ENCODE data around the gene TUBA4B.

The TUBA4B gene

DNA sequence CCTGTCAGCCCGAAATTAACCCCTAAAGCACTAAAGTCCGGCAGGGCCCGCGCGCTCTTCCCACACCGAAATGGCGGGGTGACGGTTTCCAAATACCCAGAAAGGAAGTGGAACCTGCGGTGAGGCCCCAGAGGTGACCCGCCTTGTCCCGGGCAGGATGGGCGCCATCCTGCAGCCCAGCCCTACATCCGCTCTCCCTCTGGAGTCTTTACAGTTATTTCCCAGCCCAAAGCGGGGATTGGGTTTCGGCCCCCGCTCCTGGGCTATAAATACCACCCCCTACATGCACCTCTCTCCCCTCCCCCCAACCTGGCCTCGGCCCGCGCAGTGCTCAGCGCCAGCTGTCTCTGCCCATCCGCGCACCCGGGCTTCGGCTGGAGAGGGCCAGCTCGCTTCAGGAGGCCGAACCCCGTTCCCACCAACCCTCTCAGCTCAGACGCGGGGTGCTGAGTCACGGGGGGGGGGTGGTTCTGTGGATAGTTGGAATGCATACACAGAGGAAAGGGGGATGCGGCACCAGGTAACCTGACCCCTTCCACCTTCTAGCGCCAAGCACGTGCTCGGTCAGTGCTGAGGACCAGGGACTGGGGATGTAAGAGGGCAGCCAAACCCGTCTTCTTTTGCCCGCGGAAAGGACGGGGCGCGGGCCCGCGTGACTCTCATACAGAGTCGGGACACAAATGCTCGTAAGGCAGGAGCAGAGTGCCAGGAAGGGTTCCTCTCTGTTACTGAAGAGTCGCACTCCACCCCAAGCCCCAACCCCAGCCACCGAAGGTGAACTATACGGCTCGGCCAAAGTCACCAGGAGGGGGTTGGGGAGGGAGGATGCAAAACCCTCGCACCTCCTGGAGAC is at the start of gene TUBA4B:
TUBA4B (plus strand) TSS at position 344 of the 853 bp plus-strand sequence; CDS start at position 509, 165 bp downstream.
- peak; percentile 51 for DNase-seq

DNA sequence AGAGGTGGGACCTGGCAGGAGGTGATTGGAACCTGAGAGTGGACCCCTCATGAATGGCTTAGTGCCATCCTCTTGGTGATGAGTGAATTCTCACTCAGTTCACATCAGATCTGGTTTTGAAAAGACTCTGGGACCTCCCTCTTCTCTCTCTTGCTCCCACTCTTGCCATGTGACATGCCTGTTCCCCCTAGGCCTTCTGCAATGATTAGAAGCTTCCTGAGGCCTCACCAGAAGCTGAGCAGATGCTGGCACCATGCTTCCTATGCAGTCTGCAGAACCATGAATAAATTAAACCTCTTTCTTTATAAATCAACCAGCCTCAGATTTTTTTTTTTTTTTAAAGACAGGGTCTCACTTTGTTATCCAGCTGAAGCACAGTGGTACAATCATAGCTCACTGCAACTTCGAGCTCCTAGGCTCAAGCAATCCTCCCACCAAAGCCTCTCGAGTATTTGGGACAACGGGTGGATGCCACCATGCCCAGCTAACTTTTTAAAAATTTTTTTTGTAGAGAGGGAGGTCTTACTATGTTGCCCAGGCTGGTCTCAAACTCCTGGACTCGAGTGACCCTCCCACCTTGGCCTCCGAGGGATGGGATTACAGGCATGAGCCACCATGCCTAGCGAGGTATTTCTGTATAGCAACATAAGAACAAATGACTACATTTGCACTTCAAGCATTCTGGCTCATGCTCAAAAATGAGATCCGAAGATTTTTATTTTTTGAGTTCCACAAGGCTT is 48.4 kb upstream of the TUBA4B start:
- DNase-seq, result no peak

DNA sequence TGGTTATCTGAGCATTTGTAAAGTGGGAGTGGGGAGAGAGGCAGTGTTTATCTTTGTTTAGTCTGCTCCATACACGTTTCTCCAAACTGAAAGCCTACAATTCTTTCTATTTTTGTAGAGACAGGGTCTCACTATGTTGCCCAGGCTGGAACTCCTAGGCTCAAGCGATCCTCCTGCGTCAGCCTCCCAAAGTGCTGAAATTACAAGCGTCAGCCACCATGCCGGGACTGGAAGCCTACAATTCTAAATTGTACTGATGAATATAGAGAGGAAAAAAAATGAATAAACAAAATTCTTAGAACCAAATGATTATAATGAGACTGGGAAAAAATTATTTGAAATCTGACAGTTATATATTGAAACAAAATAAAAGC is 47.9 kb upstream of the TUBA4B start:
- DNase-seq, result no peak

DNA sequence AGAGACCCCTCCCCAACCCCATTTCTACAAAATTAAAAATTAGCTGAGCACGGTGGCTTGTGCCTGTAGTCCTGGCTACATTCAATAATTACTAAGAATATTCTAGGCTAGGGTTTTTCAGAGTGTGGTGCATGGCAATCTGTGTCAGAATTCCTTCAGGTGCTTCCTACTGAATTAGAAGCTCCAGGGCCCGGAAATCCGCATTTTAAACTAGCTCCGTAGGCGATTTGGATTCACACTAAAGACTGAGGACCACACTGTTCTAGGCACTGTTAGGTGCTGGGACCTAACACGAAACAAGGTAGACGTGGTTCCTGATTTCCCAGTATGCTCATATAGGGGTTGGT is 47.1 kb upstream of the TUBA4B start:
- DNase-seq, result no peak

DNA sequence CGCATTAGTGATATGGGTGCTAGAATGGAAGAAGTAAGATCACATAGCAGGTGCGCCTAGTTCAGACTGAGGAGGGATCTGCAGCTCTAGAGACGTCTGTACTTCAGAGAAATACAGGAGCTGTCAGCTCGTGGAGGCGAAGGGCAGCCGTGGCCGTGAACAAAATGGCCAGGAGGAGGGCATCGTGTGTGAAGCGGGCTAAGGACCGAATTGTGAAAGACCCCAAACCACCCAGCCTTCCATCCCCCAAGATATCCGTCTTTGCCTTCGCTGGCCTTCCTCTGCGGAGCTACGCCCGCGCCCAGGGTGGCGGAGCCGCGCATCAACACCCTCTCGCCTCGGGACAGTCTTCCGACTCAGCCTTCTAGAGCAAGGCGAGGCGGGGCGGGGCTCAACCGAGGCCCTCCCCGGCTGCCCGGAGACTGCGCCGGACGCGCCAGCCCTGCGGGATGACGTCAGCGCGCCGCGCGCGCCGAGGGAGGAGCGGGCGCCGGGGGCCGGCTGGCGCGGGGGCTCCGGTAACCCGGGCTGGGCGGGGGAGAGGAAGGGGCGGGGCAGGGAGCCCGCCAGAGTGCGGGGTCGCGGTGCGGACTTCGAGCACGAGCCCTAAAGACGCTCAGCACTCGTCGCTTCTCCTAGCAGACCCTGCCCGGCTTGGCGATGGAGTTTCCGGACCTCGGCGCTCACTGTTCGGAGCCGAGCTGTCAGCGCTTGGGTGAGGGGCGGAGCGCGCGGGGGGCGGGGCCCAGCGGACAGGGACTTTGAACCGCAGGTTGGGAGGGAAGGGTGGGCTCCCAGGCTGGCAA is 46.5 kb upstream of the TUBA4B start, which contains the start of gene ZFAND2B:
ZFAND2B (plus strand) TSS at position 455 of the 806 bp plus-strand sequence; CDS start at position 661, 206 bp downstream.
- DNase-seq, result peak; percentile 96

DNA sequence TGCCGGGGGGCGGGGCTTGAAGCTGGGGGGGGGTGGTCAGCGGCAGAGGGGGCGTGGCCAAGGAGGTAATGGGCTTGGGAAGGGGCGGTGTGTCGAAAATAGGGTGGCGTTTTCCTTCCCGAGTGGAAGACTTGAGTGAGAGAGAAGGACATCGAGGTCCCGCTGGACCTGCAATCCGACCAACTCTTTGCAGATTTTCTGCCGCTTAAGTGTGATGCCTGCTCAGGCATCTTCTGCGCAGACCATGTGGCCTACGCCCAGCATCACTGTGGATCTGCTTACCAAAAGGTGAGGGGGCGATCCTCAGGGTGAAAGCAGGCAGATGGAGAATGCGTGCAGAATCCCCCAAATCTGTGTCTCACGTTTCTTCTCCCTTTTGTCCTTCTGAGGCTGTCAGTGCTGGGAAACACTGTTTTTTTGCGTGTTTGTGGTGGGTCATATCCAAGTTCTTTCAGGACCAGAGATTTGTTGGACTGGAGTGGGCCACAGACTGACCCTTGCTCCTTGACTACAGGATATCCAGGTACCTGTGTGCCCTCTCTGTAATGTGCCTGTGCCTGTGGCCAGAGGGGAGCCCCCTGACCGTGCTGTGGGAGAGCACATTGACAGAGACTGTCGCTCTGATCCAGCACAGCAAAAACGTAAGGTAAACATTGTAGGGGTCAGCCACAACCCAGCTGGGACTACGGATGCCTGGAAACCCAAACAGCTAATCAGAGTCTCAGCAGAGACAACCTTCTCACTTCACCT is 45.7 kb upstream of the TUBA4B start:
- DNase-seq, result no peak

DNA sequence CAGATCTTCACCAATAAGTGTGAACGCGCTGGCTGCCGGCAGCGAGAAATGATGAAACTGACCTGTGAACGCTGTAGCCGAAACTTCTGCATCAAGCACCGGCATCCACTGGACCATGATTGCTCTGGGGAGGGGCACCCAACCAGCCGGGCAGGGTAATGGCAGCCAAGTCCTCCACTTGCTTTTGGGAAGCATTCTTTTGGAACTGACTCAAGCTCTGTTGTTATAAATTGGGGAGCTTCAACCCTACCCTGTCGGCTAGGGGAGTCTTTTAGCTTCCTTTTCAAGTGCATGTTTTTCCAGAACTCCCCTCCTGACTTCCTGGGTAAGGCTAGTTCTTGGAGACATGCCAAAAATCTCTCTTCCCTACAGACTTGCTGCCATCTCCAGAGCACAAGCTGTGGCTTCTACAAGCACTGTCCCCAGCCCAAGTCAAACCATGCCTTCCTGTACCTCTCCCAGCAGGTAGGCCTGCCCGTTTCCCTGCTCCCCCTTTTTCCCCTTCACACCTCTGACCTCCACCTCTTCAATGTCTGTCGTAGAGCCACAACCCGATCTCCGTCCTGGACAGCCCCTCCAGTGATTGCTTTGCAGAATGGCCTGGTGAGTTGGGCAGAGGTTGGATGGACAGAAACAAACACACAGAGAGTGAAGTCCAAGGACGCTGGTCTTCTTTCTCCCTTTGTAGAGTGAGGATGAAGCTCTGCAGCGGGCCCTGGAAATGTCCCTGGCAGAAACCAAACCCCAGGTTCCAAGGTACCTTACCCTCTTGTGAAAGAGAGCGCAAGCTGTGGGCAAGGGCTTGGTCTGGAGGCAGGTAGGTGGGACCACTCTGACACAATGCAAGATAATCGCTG is 44.9 kb upstream of the TUBA4B start:
- no peak for DNase-seq

DNA sequence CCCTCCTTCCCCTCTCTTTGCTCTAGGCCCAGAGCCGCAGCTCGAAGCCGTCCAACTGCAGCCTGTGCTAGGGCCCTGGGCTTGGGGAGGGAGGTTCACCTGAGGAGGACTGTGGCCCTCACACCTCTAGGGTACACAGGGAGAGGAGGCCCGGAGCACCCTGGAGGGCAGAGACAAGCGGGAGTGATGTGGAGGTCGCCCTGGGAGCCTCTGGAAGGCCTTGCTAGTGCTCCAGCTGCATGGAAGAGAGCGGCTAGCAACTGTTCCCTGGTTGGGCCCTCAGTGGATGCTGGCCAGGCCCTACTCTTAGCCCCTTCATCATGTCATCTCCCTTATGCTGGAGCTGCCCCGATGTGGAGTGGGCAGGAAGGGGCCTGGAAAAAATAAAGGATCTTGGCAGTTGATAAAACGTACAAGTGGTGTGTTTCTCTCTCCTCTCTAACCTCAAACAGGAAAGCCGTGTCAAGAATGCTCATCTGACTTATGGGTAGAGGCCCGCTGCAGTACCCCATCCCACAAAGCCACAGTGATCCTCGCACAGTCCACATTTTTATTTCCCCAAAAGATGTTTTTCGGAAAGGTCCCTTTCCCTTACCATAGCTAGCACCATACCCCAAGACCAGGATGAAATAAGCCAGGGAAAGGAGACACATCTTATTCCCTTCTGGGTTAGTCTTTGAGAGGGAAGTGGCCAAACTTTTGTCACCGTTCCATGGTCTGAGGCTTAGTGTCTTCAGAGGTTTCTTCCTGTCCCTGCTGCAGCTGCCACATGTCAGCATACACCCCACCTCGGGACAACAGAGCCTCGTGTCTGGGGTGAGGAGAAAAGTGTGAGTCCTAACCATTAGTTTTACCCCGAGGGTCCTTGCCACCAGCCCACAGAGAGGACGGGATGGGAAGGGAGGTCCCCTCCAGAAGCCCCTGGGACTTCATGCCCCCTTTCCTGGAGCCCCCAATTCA is 43.5 kb upstream of the TUBA4B start:
- no peak for DNase-seq

DNA sequence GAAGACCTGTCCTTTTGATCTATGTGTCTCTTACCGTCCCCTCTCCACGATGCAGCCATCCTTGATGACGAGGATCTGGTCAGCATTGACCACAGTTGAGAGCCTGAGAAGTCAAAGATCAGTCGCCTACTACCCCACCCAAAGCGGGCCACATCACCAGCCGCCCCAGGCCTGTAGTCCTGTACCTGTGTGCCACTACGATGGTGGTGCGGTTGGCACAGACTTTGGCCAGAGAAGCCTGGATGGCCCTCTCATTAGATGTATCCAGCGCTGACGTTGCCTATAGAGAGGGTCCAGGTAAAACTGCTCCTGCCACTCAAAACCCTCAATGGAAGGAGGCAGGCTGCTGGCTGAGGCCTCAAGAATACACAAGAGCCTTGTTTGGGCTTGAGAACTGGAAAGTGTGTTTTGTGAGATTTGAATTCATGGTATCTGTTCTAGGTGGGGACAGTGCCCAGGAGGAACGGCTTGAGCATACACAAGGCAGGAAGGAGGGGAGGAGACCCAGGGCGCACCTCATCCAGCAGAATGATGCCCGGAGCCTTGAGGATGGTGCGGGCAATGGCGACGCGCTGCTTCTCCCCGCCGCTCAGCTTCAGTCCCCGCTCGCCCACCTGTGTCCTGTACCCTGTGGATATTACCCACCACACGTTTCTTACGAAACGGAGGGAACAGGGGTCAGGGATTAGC is 42.7 kb upstream of the TUBA4B start:
- DNase-seq, result no peak

DNA sequence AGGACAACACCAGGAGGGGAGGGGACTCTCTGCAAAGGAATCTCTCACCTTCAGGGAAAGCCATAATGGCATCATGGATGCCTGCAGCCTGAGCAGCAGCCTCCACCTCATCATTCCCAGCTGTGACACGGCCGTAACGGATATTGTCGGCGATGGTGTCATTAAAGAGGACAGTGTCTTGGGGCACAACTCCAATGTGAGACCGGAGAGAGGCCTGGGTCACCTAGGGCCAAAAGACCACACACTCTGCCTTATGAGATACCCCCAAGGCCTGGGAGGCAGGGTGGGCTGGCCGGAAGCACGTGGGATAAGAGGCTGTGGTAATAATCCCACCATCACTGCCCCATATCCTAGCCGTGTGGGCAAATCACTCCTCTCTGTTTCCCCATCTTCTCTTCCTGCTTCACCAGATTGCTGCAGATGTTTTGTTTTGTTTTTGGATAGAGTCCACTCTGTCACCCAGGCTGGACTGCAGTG is 42.1 kb upstream of the TUBA4B start:
- DNase-seq, result no peak

DNA sequence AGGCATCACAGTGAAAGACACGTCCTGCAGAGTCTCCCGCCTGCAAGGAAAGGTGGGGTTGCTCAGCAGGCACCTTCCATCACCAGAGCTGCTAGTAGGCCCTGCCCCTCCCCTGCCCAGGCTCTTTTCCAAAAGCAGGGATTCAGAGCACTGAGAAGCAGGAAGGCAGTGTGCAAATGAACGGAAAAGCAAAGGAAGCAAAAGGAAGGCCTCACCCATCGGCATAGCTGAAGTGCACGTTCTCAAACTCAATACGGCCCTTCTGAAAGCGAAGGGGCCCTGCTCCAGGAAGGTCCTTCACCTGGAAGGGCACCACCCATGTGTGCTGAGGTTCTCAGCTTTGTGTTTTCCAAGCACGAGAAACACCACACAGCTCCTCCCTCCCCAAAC is 40.0 kb upstream of the TUBA4B start:
- DNase-seq, result no peak

DNA sequence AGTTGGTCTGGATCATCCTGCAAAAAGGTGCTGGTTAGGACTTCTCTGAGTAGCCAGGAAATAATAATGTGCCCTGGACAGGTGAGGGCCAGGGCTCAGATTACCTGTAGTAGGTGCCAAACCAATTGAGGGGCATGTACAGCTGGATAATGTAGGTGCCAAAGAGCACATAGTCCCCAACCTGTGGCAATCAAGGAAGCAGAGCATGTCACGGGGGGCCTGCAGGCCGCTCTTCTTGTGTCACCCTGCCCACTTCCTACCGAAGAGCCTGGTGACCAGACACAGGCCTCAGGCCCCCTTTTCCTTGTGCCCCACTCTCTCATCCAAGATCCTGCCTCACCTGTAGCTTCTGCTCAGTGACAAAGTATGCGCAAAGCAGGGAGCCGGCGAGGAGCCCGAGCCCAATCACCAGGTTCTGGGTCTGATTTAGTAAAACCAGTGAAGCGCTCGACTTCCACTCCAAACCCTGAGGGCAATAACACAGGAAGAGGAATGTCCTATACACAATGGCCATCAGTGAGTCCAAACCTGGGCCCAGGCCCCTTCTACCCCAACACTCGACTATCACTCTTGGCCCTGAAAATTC is 39.5 kb upstream of the TUBA4B start:
- DNase-seq, result no peak

DNA sequence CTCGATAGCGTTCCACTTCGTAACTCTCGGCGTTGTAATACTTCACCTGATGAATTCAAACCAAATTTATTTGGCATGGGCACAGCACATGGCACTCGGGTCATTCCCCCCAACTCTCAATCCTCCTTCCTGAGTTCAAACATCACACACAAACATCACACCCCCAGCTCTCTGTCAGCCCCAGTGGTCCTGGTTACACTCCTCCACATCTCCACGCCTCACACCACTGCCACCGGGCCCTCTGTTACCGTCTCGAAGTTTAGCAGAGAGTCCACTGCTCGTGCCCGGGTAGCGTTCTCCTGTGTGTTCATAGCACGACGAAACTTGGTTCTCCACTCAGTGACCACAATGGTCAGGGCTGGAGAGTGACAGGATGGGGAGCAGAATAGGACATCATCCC is 38.9 kb upstream of the TUBA4B start:
- DNase-seq, result no peak

DNA sequence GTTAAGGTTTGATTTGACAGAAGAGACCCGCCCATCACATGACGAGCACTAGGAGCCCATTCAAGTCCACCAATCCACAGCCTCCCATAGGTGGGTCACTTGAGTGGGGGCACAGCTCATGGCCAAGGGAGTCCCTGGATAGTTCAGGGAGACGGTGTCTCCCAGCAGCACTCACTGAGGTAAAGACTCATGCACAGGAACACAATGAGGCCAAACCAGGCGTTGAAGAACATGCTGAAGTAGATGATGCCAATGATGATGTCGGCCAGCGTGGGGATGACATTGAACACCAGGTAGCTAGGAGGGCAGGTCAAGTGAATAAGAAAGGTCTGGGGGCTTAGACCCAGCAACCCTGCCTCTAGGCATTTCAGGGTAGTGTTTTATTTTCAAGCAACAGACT is 38.3 kb upstream of the TUBA4B start:
- no peak for DNase-seq

DNA sequence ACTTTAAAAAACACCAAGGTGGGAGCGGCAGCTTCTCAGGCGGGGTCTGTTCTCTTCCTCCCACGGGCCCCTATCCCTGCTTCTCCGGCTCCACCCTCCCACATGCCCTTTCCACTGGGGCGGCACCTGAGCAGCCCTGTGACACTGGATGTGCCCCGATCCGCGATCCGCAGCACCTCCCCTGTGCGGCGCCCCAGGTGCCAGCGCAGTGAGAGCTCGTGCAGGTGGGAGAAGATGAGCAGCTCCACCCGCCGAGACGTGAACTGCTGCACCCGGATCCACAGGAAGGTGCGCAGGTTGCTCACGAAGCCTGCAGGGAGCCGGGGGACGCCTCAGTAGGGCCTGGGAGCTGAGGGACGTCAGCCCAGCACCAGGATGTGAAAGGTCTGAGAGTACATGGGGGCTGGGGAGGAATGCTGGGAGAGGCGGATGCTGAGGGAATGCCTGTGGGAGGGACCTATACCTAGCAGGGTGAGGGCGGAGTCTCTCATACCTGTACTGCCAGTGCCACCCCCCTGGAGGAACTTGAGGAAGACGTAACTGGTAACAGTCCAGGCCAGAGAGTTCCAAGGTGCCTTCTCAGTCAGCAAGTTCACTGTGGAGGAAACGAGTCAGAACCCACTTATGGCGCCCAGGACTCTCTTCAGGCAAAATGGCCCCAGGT is 37.0 kb upstream of the TUBA4B start:
- no peak for DNase-seq

DNA sequence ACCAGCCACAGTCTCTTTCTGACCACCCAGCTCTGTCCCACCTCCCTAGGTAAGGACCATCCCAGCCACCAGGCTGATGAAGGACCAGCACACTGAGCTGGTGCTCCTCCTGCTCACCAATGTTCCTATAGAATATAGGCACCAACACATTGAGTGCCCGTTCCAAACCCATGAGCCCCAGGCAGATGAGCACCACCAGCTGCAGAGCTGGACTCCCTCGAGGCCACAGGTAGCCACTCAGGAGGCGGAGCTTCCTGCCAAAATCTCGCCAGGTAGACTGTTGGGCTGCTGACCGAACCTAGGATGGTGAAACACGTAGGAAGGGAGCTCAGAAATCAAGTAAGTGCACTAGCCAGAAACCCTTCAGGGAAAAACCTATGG is 36.5 kb upstream of the TUBA4B start:
- no peak for DNase-seq

DNA sequence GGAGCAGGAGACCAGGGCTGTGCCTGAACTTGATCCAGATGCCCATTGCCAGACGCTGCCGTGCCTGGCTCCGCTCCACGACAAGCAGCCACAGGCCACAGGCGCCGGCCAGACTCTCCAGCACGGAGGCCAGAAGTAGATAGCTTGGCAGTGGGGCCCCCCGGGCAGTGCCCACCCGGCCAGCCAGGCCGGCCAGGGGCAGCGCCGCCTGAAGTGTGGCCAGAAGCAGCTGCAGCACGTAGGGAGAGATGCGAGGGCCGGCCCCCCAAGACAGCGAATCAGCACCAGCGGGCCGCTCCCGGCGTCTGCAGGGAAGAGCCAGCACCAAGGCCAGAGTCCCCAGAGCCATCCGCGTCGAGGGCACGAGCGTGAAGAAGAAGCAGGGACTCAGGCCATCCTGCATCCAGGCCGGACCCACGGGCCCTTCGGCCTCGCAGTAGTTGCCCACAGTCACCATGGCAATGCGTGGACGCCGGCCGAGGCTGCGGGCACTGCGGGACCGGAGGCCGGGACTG is 34.8 kb upstream of the TUBA4B start:
- no peak for DNase-seq
